Glutamatergic neuron (in vitro differentiated cells): ENCODE measurements around the gene FSTL4. TPM values are rescaled to one million over a fixed set of nuclear protein-coding genes. Genes with fewer than 3 reads are reported as not detected.

Experiments
- DNase-seq: peaks from one replicate; pipeline ENCODE4 v3.0.0; 2022
- H3K27ac Mint-ChIP-seq: one replicate; pipeline ENCODE4 v1.8.0; 2020; ENCODE audit warnings: mild to moderate bottlenecking, mixed read lengths, inconsistent platforms; ENCODE audit not compliant: unreplicated experiment
- H3K27me3 Mint-ChIP-seq: one replicate; pipeline ENCODE4 v1.8.0; 2020; ENCODE audit warnings: mild to moderate bottlenecking, moderate library complexity, mixed read lengths, inconsistent platforms; ENCODE audit not compliant: unreplicated experiment
- H3K36me3 Mint-ChIP-seq: one replicate; pipeline ENCODE4 v1.8.0; 2020; ENCODE audit warnings: mild to moderate bottlenecking, mixed read lengths, inconsistent platforms; ENCODE audit not compliant: unreplicated experiment
- H3K4me1 Mint-ChIP-seq: one replicate; pipeline ENCODE4 v1.8.0; 2020; ENCODE audit warnings: mild to moderate bottlenecking, low read depth, mixed read lengths, inconsistent platforms; ENCODE audit not compliant: unreplicated experiment
- H3K4me3 Mint-ChIP-seq: one replicate; pipeline ENCODE4 v1.8.0; 2020; ENCODE audit warnings: mild to moderate bottlenecking, mixed read lengths, inconsistent platforms; ENCODE audit not compliant: unreplicated experiment
- H3K9me3 Mint-ChIP-seq: one replicate; pipeline ENCODE4 v1.8.0; 2020; ENCODE audit warnings: mild to moderate bottlenecking, moderate library complexity, mixed read lengths, inconsistent platforms; ENCODE audit not compliant: unreplicated experiment
- total RNA-seq: library from RNA; stranded (reverse); fragmentation: NEBNext Ultra II Directional; extraction: Animal tissue kit (Norgen Biotek cat#: 25700); gene quantifications from one replicate; pipeline ENCODE4 v1.2.1, GENCODE V29; 2021; ENCODE audit not compliant: unreplicated experiment
- TF ChIP-seq, protein P1 (sequence below): fragments of 200-600 bp; sonication (generic); IDR thresholded peaks from one replicate; pipeline ENCODE4 v1.5.0; 2021; ENCODE audit not compliant: partially characterized antibody, unreplicated experiment

FSTL4 gene
- total RNA-seq, 1 donor from 2014 or later, result 29.0 TPM

DNA sequence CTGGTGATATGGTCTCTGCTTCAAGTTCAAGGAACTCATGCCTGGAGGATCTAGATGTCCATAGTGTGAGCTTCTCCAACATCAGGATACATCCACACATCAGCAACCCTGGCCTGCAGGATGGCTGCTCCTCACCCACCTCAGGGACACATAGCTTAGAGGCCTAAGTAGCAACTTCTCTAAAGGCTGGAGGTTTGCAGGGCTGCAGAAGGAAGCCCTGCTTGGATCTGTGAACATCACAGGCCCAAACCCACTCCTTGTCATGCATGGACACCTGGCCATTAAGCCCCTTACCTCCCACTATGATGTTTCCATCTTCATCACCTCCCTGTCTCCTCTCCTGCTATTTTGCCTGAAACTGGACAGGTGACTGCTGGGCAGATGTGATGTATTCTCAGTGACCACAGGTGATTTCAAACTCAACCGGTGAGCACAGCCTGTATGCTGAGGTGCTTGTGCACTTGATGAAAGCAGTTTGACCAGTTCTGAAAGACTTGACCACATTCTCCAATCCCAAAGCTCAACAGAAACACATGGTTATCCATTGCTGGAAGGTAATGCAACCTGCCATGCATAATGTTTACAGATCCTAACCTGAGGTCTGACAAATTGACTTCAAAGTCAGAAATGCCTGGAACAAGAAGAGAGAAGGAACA, 205.2 kb downstream of the FSTL4 start:
- Mint-ChIP-seq H3K4me3 (no peak overlapping the region), H3K36me3 (no peaks in the 10 kb centered on the region), H3K27me3 (peaks cover 5% of the 10 kb centered on the region), H3K9me3 (peaks cover 6% of the 10 kb centered on the region), H3K27ac (no peak overlapping the region), H3K4me1 (no peaks in the 10 kb centered on the region)
- DNase-seq, result no peak
- TF ChIP-seq, protein P1, sequence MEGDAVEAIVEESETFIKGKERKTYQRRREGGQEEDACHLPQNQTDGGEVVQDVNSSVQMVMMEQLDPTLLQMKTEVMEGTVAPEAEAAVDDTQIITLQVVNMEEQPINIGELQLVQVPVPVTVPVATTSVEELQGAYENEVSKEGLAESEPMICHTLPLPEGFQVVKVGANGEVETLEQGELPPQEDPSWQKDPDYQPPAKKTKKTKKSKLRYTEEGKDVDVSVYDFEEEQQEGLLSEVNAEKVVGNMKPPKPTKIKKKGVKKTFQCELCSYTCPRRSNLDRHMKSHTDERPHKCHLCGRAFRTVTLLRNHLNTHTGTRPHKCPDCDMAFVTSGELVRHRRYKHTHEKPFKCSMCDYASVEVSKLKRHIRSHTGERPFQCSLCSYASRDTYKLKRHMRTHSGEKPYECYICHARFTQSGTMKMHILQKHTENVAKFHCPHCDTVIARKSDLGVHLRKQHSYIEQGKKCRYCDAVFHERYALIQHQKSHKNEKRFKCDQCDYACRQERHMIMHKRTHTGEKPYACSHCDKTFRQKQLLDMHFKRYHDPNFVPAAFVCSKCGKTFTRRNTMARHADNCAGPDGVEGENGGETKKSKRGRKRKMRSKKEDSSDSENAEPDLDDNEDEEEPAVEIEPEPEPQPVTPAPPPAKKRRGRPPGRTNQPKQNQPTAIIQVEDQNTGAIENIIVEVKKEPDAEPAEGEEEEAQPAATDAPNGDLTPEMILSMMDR, result no peak

DNA sequence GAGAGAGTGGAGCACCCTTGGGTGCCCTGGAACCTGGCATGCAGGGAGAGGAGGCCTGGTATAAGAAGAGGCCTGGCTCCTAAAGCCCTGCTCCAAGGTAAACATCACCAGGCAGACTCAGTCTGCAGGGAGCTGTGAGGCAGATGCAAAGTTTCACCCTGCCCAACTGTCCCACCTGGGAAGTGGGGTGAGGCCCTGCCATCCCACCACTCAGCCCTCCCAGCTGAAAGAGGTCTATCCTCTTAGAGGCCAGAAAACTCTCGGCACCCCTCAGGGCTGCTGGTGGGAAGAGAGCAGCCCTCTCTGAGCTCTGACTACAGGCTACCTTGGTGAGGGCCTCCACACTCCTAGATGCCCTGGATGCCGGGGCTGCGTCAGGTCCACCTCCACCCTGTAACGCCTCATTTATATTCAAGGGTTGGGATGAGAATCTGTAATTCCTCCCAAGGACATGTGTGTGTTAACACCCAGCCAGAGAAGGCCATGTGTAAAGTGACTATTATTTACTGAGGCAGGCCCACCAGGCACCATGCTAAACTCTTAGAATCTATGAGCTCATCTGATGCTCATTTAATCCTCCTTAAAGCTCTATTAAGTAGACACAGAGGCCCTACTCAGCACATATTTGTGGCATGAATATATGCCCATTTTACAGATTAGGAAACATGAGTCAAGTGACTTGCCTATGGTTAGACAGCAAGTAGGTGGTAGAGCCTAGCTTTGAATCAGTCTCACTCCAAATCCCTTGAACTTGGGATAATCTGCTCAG, 205.9 kb downstream of the FSTL4 start:
- no peak overlapping the region for H3K27ac Mint-ChIP-seq
- H3K4me1 Mint-ChIP-seq, result no peaks in the 10 kb centered on the region
- H3K9me3 Mint-ChIP-seq, result peaks cover 6% of the 10 kb centered on the region
- H3K4me3 Mint-ChIP-seq, result no peak overlapping the region
- peaks cover 6% of the 10 kb centered on the region for H3K27me3 Mint-ChIP-seq
- TF ChIP-seq, protein P1, result no peak
- DNase-seq, result no peak
- no peaks in the 10 kb centered on the region for H3K36me3 Mint-ChIP-seq

DNA sequence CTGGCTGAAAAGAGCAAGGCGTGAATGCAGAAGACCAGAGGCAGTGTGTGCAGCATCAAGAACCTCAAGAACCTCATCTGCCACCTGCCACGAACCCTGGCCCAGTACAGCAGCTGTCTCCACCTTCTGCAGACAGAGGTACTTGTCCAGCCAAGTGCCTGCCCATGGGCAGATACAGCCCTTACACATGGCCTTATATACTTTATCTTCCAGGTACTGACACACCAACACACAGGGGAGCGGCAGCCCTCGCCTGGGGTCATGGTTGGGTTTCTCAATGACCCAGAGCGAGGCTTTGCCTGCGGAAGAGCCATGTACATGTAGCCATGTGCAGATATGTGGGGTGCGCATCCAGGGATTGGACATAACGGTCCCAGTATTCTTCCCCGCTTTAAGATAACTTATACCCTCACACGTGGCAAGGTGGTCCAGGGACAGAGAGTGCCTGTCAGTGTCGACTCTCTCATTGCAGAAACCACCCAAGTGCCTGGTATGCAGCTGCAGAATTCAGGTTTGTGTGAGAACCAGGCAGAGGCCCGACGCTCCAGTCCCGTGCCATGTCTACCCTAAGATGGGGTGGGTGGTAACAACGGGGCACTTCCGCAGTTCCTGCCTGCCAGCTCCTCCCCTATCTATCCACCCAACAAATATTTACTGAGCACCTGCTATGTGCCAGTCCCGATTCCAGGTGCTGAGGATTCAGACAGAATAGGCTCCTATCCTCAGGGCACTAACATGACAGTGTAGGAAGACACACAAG, 206.9 kb downstream of the FSTL4 start:
- TF ChIP-seq, protein P1, result no peak
- no peak for DNase-seq
- Mint-ChIP-seq H3K4me1 (no peaks in the 10 kb centered on the region), H3K4me3 (no peak overlapping the region), H3K9me3 (peaks cover 6% of the 10 kb centered on the region), H3K27me3 (peaks cover 7% of the 10 kb centered on the region), H3K27ac (no peak overlapping the region), H3K36me3 (no peaks in the 10 kb centered on the region)

DNA sequence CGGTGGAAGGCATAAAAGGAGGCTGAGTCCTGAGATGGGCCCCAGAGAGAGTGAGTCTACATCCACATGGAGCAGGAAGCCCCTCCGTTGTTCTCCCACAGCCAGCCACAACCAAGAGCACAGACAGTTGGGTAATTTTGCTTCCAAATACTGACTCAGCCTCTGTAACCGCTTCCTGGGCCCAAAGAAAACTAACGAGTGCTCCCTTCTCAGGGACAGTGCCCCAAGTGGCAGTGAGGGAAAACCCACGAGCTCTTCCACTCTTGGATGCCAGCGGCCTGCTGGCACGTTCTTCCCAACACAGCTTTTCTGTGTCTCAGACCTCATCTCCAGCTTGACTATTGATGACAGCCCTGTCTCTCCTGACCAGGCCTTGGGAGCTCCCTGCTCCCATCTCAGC, 207.6 kb downstream of the FSTL4 start:
- Mint-ChIP-seq H3K4me3 (no peak overlapping the region), H3K27me3 (peaks cover 7% of the 10 kb centered on the region), H3K4me1 (no peaks in the 10 kb centered on the region), H3K27ac (no peak overlapping the region), H3K9me3 (peaks cover 6% of the 10 kb centered on the region), H3K36me3 (no peaks in the 10 kb centered on the region)
- TF ChIP-seq, protein P1, result no peak
- DNase-seq, result no peak
